Hippocampal formation (tissue), 2 donors: ENCODE results near the gene NTN3.
"Not testable (repeated sequence)": the region's sequence is repeated elsewhere in the genome, so short reads cannot be mapped to it uniquely, and the experiment has no call there.

Experiments
- DNase-seq, 2 donors: peaks; one replicate each; lab custom pipeline; 2025; lab: John Stamatoyannopoulos, UW

Gene NTN3

GRCh38 chr16:2479996-2480395 is 8.9 kb downstream of the NTN3 start:
- not testable (repeated sequence) for DNase-seq

GRCh38 chr16:2480948-2481347 is 9.9 kb downstream of the NTN3 start:
- DNase-seq = no peak

GRCh38 chr16:2481676-2482075 is 10.6 kb downstream of the NTN3 start:
- DNase-seq = no peak

- DNase-seq = no peak
Observed at GRCh38 chr16:2482249-2482648, 11.2 kb downstream of the NTN3 start.

GRCh38 chr16:2482708-2483534 is 11.8 kb downstream of the NTN3 start:
- DNase-seq = peak; percentile 23 to 45

GRCh38 chr16:2483939-2484897 is 13.1 kb downstream of the NTN3 start:
- no peak for DNase-seq

- no peak for DNase-seq
Observed at GRCh38 chr16:2484898-2485508, 13.9 kb downstream of the NTN3 start.

- DNase-seq = no peak
Observed at GRCh38 chr16:2485811-2486507, 14.9 kb downstream of the NTN3 start.

- peak; percentile 33 to 35 for DNase-seq
Observed at GRCh38 chr16:2486645-2487516, 15.8 kb downstream of the NTN3 start.

GRCh38 chr16:2487517-2487842 is 16.4 kb downstream of the NTN3 start:
- no peak for DNase-seq

GRCh38 chr16:2487903-2488531 is 16.9 kb downstream of the NTN3 start:
- no peak for DNase-seq

GRCh38 chr16:2489581-2489980 is 18.5 kb downstream of the NTN3 start:
- no peak for DNase-seq

GRCh38 chr16:2490190-2491105 is 19.4 kb downstream of the NTN3 start:
- no peak for DNase-seq

GRCh38 chr16:2492292-2492691 is 21.2 kb downstream of the NTN3 start:
- DNase-seq = no peak

GRCh38 chr16:2493605-2494004 is 22.5 kb downstream of the NTN3 start:
- DNase-seq = no peak

GRCh38 chr16:2494616-2495015 is 23.5 kb downstream of the NTN3 start:
- DNase-seq = no peak

- DNase-seq = no peak
Observed at GRCh38 chr16:2495041-2495440, 23.9 kb downstream of the NTN3 start.

- DNase-seq = no peak
Observed at GRCh38 chr16:2496223-2497115, 25.4 kb downstream of the NTN3 start.
